SK-N-SH (cell line): ENCODE results near the gene MTMR11. TPM values are rescaled to one million over a fixed set of nuclear protein-coding genes. Genes with fewer than 3 reads are reported as not detected.

Experiments used
- CTCF ChIA-PET: fragments of 300-600, 350-600 bp; formaldehyde crosslinking; extraction: SDS; loops from one replicate; lab custom pipeline; 2021; lab: Yijun Ruan, JAX
- POLR2A ChIA-PET: fragments of 350-600 bp; sonication (Branson Sonifier 250); formaldehyde crosslinking; extraction: SDS; loops from one replicate; lab custom pipeline; 2020; ENCODE audit warnings: antibody characterized with exemption, inconsistent platforms; lab: Yijun Ruan, JAX
- DNase-seq: peaks from one replicate; pipeline ENCODE4 v3.0.0; 2012
- H2AFZ ChIP-seq: fragments of 200-600 bp; sonication (generic); 2 replicates; pipeline ENCODE4 v1.8.1; 2016; ENCODE audit warnings: antibody characterized with exemption, mild to moderate bottlenecking, low read depth
- H3F3A ChIP-seq: fragments of 200-600 bp; sonication (generic); replicated peaks from 2 replicates; pipeline ENCODE3; 2016; ENCODE audit warnings: antibody characterized with exemption, mild to moderate bottlenecking; ENCODE audit not compliant: insufficient read depth
- H3K27ac ChIP-seq, 2 experiments: fragments of 200-500 bp in 1 of 2; fragments of 200-600 bp in 1 of 2; sonication (Bioruptor generic) in 1 of 2; sonication (generic), shearing (Covaris generic) in 1 of 2; 2 replicates each; pipeline versions ENCODE4 v1.5.1 to v1.6.1; 2014 to 2016; ENCODE audit warnings: low read depth in 2 of 2, inconsistent platforms in 1 of 2, low read length in 1 of 2, mild to moderate bottlenecking in 1 of 2, mixed read lengths in 1 of 2
- H3K27me3 ChIP-seq: fragments of 200-600 bp; sonication (generic), shearing (Covaris generic); 2 replicates; pipeline ENCODE4 v1.6.1; 2016; ENCODE audit warnings: mixed run types; ENCODE audit not compliant: insufficient read depth
- H3K36me3 ChIP-seq, 2 experiments: fragments of 200-500 bp in 1 of 2; fragments of 200-600 bp in 1 of 2; sonication (Bioruptor generic) in 1 of 2; sonication (generic) in 1 of 2; replicated peaks in 1 of 2; 2 replicates each; pipeline versions ENCODE3 to v1.5.1; 2014 to 2016; ENCODE audit warnings: low read length in 1 of 2, mild to moderate bottlenecking in 1 of 2; ENCODE audit not compliant: insufficient read depth in 2 of 2, control insufficient read depth in 1 of 2
- H3K4me1 ChIP-seq, 2 experiments: fragments of 200-500 bp in 1 of 2; fragments of 200-600 bp in 1 of 2; sonication (Bioruptor generic) in 1 of 2; sonication (generic), shearing (Covaris generic) in 1 of 2; 2 replicates each; pipeline versions ENCODE4 v1.5.1 to v1.6.1; 2014 to 2016; ENCODE audit warnings: low read depth in 1 of 2, low read length in 1 of 2, mixed run types in 1 of 2; ENCODE audit not compliant: insufficient read depth in 2 of 2, control insufficient read depth in 1 of 2
- H3K4me2 ChIP-seq: fragments of 200-600 bp; sonication (generic), shearing (Covaris generic); 2 replicates; pipeline ENCODE4 v1.6.1; 2017; ENCODE audit warnings: mixed run types
- H3K4me3 ChIP-seq, 2 experiments: fragments of 200-500 bp in 1 of 2; fragments of 200-600 bp in 1 of 2; sonication (Bioruptor generic) in 1 of 2; sonication (generic), shearing (Covaris generic) in 1 of 2; 2 replicates each; pipeline versions ENCODE4 v1.5.1 to v1.8.1; 2014 to 2016; ENCODE audit warnings: low read depth in 2 of 2, inconsistent platforms in 1 of 2, low read length in 1 of 2, mild to moderate bottlenecking in 1 of 2, mixed read lengths in 1 of 2, moderate library complexity in 1 of 2
- H3K79me2 ChIP-seq: fragments of 200-600 bp; sonication (generic); 2 replicates; pipeline ENCODE4 v1.8.1; 2017; ENCODE audit warnings: mild to moderate bottlenecking; ENCODE audit not compliant: insufficient read depth
- H3K9ac ChIP-seq: fragments of 200-600 bp; sonication (generic); 2 replicates; pipeline ENCODE4 v1.6.1; 2017; ENCODE audit warnings: mixed run types
- H3K9me2 ChIP-seq: fragments of 200-600 bp; sonication (generic); 2 replicates; pipeline ENCODE4 v1.6.1; 2017; ENCODE audit warnings: mixed run types
- H3K9me3 ChIP-seq: fragments of 200-600 bp; sonication (generic); 2 replicates; pipeline ENCODE4 v1.6.1; 2017; ENCODE audit warnings: mixed run types, mild to moderate bottlenecking, moderate library complexity
- H4K20me1 ChIP-seq: fragments of 200-600 bp; sonication (generic); 2 replicates; pipeline ENCODE4 v1.6.1; 2017; ENCODE audit warnings: mild to moderate bottlenecking, mixed run types; ENCODE audit not compliant: insufficient read depth
- FOSL2 ChIP-seq: IDR thresholded peaks from 2 replicates; pipeline ENCODE4 v1.4.0; 2012; ENCODE audit warnings: low read depth, mild to moderate bottlenecking, moderate library complexity, borderline replicate concordance
- FOXM1 ChIP-seq: IDR thresholded peaks from 2 replicates; pipeline ENCODE4 v1.4.0; 2012; ENCODE audit warnings: low read depth, mild to moderate bottlenecking
- RAD21 ChIP-seq: IDR thresholded peaks from 2 replicates; pipeline ENCODE4 v1.6.1; 2012; ENCODE audit warnings: mild to moderate bottlenecking, low read length
- RXRA ChIP-seq: IDR thresholded peaks from 2 replicates; pipeline ENCODE4 v1.4.0; 2012; ENCODE audit warnings: low read depth, mild to moderate bottlenecking, borderline replicate concordance
- WGBS: methylation state at CpG from one replicate; pipeline ENCODE4 v1.1.6; 2017; ENCODE audit warnings: low lambda C conversion rate; 5-methylcytosine and 5-hydroxymethylcytosine counted together
- polyA plus RNA-seq, 3 experiments: library from polyadenylated mRNA; depleted of rRNA; stranded (reverse); fragments of >200 nt; gene quantifications; 2 replicates each; pipeline ENCODE4 v1.2.3, GENCODE V29; 2012
- TF ChIP-seq, protein P1 (sequence below): IDR thresholded peaks from 2 replicates; pipeline ENCODE4 v1.6.1; 2012; ENCODE audit warnings: mild to moderate bottlenecking, low read depth, low read length, moderate library complexity
- TF ChIP-seq, protein P2 (sequence below): fragments of 200-600 bp; sonication (generic); IDR thresholded peaks from 2 replicates; pipeline ENCODE4 v1.6.1; 2017; ENCODE audit warnings: antibody characterized with exemption, mild to moderate bottlenecking, moderate library complexity
- TF ChIP-seq, protein P3 (sequence below): IDR thresholded peaks from 2 replicates; pipeline ENCODE4; 2012
- TF ChIP-seq, protein P4 (sequence below): fragments of 150-350 bp; IDR thresholded peaks from 2 replicates; pipeline ENCODE4 v1.6.1; 2016; ENCODE audit warnings: mild to moderate bottlenecking, low read depth, low read length

Gene MTMR11
- polyA plus RNA-seq, 1 of the 3 experiments (the other 2 are of a cell fraction), result 9.4 TPM

DNA sequence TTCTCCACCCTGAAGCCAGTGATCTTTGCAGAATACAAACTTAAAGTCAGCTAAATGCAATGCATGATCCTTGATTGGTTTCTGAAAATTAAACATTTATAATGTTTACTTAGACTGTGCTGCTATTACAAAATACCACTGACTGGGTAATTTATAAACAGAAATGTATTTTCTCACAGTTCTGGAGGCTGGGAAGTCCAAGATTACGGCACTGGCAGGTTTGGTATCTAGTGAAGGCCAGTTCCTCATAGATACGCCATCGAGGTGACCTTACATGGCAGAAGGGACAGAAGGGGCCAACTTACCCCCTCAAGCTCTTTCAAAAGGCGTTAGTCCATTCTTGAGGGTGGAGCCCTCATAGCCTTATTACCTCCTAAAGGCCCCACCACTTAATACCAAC is 40.1 kb downstream of the MTMR11 start (continued):
- TF ChIP-seq, protein P1, sequence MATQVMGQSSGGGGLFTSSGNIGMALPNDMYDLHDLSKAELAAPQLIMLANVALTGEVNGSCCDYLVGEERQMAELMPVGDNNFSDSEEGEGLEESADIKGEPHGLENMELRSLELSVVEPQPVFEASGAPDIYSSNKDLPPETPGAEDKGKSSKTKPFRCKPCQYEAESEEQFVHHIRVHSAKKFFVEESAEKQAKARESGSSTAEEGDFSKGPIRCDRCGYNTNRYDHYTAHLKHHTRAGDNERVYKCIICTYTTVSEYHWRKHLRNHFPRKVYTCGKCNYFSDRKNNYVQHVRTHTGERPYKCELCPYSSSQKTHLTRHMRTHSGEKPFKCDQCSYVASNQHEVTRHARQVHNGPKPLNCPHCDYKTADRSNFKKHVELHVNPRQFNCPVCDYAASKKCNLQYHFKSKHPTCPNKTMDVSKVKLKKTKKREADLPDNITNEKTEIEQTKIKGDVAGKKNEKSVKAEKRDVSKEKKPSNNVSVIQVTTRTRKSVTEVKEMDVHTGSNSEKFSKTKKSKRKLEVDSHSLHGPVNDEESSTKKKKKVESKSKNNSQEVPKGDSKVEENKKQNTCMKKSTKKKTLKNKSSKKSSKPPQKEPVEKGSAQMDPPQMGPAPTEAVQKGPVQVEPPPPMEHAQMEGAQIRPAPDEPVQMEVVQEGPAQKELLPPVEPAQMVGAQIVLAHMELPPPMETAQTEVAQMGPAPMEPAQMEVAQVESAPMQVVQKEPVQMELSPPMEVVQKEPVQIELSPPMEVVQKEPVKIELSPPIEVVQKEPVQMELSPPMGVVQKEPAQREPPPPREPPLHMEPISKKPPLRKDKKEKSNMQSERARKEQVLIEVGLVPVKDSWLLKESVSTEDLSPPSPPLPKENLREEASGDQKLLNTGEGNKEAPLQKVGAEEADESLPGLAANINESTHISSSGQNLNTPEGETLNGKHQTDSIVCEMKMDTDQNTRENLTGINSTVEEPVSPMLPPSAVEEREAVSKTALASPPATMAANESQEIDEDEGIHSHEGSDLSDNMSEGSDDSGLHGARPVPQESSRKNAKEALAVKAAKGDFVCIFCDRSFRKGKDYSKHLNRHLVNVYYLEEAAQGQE, result no peak

DNA sequence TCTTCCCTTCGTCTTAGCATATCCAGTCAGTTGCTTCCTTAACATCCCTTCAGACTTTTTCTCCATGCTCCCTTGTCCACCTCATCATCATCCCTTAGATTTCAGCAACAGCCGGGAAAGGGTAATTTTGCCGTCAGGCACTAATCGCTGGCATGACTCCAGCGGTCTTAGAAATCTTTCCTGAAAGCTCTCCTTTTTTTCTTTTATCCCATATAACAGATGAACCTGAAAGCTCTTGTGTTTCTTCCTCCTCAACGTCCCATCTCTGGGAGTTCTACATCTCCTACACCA is 47.7 kb downstream of the MTMR11 start:
- Histone ChIP-seq H3K9ac (peak overlapping the region; percentile 79), H3K4me2 (peak overlapping the region; percentile 80), H3K4me3 (peak overlapping the region; percentile 73 to 80), H3K36me3 (no peaks in the 10 kb centered on the region), H3K27me3 (no peaks in the 10 kb centered on the region), H2AFZ (peak overlapping the region; percentile 88), H3K27ac (peak overlapping the region; percentile 98 to 100), H3K9me2 (no peaks in the 10 kb centered on the region), H3K4me1 (peaks cover 6 to 14% of the 10 kb centered on the region in 2 experiments; a peak in 3 of 4 replicates), H4K20me1 (peaks cover 20% of the 10 kb centered on the region; the same call in 1 of the 2 replicates), H3K79me2 (peaks cover 17% of the 10 kb centered on the region), H3F3A (peaks cover 43% of the 10 kb centered on the region), H3K9me3 (no peaks in the 10 kb centered on the region)
- no peak for DNase-seq
- TF ChIP-seq RAD21, result no peak
- TF ChIP-seq FOXM1, result no peak
- TF ChIP-seq FOSL2, result no peak
- TF ChIP-seq, protein P2, sequence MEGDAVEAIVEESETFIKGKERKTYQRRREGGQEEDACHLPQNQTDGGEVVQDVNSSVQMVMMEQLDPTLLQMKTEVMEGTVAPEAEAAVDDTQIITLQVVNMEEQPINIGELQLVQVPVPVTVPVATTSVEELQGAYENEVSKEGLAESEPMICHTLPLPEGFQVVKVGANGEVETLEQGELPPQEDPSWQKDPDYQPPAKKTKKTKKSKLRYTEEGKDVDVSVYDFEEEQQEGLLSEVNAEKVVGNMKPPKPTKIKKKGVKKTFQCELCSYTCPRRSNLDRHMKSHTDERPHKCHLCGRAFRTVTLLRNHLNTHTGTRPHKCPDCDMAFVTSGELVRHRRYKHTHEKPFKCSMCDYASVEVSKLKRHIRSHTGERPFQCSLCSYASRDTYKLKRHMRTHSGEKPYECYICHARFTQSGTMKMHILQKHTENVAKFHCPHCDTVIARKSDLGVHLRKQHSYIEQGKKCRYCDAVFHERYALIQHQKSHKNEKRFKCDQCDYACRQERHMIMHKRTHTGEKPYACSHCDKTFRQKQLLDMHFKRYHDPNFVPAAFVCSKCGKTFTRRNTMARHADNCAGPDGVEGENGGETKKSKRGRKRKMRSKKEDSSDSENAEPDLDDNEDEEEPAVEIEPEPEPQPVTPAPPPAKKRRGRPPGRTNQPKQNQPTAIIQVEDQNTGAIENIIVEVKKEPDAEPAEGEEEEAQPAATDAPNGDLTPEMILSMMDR, result no peak
- TF ChIP-seq, protein P3, sequence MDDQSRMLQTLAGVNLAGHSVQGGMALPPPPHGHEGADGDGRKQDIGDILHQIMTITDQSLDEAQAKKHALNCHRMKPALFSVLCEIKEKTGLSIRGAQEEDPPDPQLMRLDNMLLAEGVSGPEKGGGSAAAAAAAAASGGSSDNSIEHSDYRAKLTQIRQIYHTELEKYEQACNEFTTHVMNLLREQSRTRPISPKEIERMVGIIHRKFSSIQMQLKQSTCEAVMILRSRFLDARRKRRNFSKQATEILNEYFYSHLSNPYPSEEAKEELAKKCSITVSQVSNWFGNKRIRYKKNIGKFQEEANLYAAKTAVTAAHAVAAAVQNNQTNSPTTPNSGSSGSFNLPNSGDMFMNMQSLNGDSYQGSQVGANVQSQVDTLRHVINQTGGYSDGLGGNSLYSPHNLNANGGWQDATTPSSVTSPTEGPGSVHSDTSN, result no peak
- TF ChIP-seq, protein P4, sequence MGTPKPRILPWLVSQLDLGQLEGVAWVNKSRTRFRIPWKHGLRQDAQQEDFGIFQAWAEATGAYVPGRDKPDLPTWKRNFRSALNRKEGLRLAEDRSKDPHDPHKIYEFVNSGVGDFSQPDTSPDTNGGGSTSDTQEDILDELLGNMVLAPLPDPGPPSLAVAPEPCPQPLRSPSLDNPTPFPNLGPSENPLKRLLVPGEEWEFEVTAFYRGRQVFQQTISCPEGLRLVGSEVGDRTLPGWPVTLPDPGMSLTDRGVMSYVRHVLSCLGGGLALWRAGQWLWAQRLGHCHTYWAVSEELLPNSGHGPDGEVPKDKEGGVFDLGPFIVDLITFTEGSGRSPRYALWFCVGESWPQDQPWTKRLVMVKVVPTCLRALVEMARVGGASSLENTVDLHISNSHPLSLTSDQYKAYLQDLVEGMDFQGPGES, result no peak
- no peak for TF ChIP-seq RXRA
- CTCF ChIA-PET, result interaction anchor here (0.6 to 3.6 kb wide), 20 partner anchors 8 to 302 kb away, joined by 3 to 33 read pairs (median 4); partner anchors contain the start of genes BOLA1, SF3B4 and VPS45
- WGBS, result 7% methylated on average over 6 of the region's 6 CpGs
- POLR2A ChIA-PET, result interaction anchor here (0.6 to 4.4 kb wide), 10 partner anchors 10 to 298 kb away, joined by 3 to 34 read pairs (median 11); partner anchors contain the start of genes BOLA1 and SV2A
